ENCODE data around the gene RPLP1.

Gene RPLP1

DNA sequence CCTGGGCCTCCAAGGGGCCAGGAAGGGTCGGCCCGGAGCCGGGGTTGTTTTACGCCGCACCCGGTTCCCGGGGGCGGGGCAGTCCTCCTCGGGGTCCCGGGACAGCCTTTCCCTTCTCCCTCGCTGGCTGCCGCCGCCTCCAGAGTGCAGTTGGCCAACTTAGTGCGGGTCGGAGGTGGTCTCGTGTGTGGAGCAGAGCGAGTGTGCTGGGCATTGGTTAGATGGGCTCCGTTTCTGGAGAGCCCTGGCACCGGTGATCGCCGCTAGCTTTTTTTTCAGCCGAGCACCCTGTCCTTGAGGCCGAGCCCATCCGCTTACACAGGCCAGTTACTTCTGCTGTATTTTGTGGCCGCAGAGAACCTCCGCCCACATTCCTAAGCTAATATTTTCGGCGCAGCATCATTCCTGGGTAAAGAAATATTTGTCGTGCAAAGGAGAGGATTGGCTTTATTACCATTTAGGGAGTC lies 37.9 kb upstream of the RPLP1 start:
- peaks cover 8% of the 10 kb centered on the region for H3K27me3 ChIP-seq (replicated peaks; ENCODE audit: control insufficient read depth, insufficient read depth, low read length, poor library complexity, severe bottlenecking)
- H3K4me3 ChIP-seq (ENCODE audit: insufficient read depth, low read depth, low read length, poor library complexity, severe bottlenecking), result peak overlapping the region; percentile 77
- no peaks in the 10 kb centered on the region for H3K36me3 ChIP-seq (ENCODE audit: control insufficient read depth, insufficient read depth, low read length)
- H3K27ac ChIP-seq (ENCODE audit: insufficient read depth, low read length, poor library complexity, severe bottlenecking), result no peak overlapping the region
- DNase-seq, result no peak
- H3K4me1 ChIP-seq (ENCODE audit: control insufficient read depth, insufficient read depth, low read length, poor library complexity, severe bottlenecking), result peaks cover 9% of the 10 kb centered on the region
- no peaks in the 10 kb centered on the region for H3K9me3 ChIP-seq (ENCODE audit: control insufficient read depth, low read length)

DNA sequence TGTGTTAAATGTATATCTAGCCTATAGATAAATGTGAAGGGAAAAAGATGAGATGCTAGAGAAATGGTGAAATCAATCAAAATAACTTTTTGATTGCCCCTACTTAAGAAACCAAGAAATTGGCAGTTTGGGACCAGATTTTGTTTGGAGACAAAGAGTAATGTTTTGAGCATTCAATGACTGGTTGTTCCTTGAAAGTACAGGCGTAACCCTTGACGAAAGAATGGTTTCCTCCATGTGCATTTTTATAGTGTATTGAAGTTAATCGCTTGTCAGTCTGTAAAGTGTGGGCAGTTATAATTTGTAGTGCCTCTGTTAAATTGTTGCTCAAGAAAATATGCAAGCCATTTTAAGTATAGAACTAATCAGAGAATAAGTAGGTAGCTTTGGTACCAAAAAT lies 37.2 kb upstream of the RPLP1 start:
- H3K4me3 ChIP-seq (ENCODE audit: insufficient read depth, low read depth, low read length, poor library complexity, severe bottlenecking), result no peak overlapping the region
- H3K9me3 ChIP-seq (ENCODE audit: control insufficient read depth, low read length), result no peaks in the 10 kb centered on the region
- no peak overlapping the region for H3K27ac ChIP-seq (ENCODE audit: insufficient read depth, low read length, poor library complexity, severe bottlenecking)
- H3K36me3 ChIP-seq (ENCODE audit: control insufficient read depth, insufficient read depth, low read length), result no peaks in the 10 kb centered on the region
- DNase-seq, result no peak
- H3K27me3 ChIP-seq (replicated peaks; ENCODE audit: control insufficient read depth, insufficient read depth, low read length, poor library complexity, severe bottlenecking), result peaks cover 8% of the 10 kb centered on the region
- peaks cover 9% of the 10 kb centered on the region for H3K4me1 ChIP-seq (ENCODE audit: control insufficient read depth, insufficient read depth, low read length, poor library complexity, severe bottlenecking)

DNA sequence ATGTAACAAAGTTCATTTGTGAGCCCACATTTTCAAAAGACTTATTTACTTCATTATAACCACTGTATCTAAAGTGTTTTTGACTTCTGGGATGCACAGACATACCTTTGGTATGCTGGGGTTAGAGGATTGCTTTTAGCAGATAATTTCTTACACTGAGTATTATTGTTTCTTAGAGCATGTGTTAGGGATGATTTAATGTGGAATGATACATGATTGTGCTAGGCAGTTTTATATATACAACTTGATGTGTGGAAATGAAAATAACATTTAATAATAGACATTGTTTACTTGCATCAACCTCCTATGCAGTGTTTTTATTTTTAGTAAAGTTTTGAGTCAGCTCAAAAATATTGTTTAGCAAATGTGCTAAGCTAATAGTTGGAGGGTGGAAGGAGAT lies 35.0 kb upstream of the RPLP1 start:
- Histone ChIP-seq H3K4me3 (ENCODE audit: insufficient read depth, low read depth, low read length, poor library complexity, severe bottlenecking) (no peak overlapping the region), H3K4me1 (ENCODE audit: control insufficient read depth, insufficient read depth, low read length, poor library complexity, severe bottlenecking) (peaks cover 9% of the 10 kb centered on the region), H3K27me3 (replicated peaks; ENCODE audit: control insufficient read depth, insufficient read depth, low read length, poor library complexity, severe bottlenecking) (peaks cover 8% of the 10 kb centered on the region), H3K36me3 (ENCODE audit: control insufficient read depth, insufficient read depth, low read length) (no peaks in the 10 kb centered on the region), H3K27ac (ENCODE audit: insufficient read depth, low read length, poor library complexity, severe bottlenecking) (no peak overlapping the region), H3K9me3 (ENCODE audit: control insufficient read depth, low read length) (no peaks in the 10 kb centered on the region)
- no peak for DNase-seq

DNA sequence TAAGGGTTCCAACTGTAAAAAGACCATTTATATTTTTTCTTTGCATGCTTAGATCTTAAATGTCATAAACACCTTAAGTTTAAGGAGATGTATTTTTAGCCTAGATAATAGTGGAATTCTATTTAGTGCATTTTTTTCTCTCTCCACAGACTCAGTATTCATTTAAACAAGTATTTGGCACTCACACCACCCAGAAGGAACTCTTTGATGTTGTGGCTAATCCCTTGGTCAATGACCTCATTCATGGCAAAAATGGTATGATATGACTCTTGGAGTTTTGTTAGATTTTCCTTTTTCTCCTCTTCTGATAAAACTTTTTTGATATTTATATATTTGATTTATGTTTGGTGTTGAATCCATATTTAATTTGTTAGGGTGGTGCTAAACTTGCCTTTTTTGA lies 31.1 kb upstream of the RPLP1 start:
- no peak overlapping the region for H3K4me3 ChIP-seq (ENCODE audit: insufficient read depth, low read depth, low read length, poor library complexity, severe bottlenecking)
- no peaks in the 10 kb centered on the region for H3K4me1 ChIP-seq (ENCODE audit: control insufficient read depth, insufficient read depth, low read length, poor library complexity, severe bottlenecking)
- no peak overlapping the region for H3K27ac ChIP-seq (ENCODE audit: insufficient read depth, low read length, poor library complexity, severe bottlenecking)
- DNase-seq, result no peak
- no peaks in the 10 kb centered on the region for H3K36me3 ChIP-seq (ENCODE audit: control insufficient read depth, insufficient read depth, low read length)
- no peaks in the 10 kb centered on the region for H3K27me3 ChIP-seq (replicated peaks; ENCODE audit: control insufficient read depth, insufficient read depth, low read length, poor library complexity, severe bottlenecking)
- H3K9me3 ChIP-seq (ENCODE audit: control insufficient read depth, low read length), result no peaks in the 10 kb centered on the region

DNA sequence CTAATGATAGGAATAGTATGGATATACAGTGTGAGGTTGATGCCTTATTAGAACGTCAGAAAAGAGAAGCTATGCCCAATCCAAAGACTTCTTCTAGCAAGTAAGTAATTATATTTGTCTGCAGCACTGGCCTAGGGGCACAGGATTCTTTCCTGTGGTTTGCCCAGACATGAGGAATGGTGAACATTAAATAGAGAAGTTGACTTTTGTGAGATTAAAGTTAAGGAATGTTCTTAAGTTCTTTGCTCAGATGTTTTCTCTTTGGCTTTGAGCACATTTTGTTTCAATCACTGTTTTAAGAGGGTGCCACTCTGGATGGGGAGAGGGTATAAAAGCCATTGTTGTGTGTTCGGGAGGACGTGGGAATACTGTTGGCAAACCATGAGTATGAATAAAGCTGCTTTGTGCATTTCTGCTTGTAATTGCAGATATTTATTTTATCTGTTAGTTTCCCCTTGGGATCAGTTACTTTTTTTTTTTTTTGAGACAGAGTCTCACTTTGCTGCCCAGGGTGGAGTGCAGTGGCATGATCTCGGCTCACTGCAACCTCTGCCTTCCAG lies 30.2 kb upstream of the RPLP1 start:
- no peak overlapping the region for H3K27ac ChIP-seq (ENCODE audit: insufficient read depth, low read length, poor library complexity, severe bottlenecking)
- no peaks in the 10 kb centered on the region for H3K36me3 ChIP-seq (ENCODE audit: control insufficient read depth, insufficient read depth, low read length)
- H3K4me1 ChIP-seq (ENCODE audit: control insufficient read depth, insufficient read depth, low read length, poor library complexity, severe bottlenecking), result no peaks in the 10 kb centered on the region
- no peak overlapping the region for H3K4me3 ChIP-seq (ENCODE audit: insufficient read depth, low read depth, low read length, poor library complexity, severe bottlenecking)
- no peaks in the 10 kb centered on the region for H3K27me3 ChIP-seq (replicated peaks; ENCODE audit: control insufficient read depth, insufficient read depth, low read length, poor library complexity, severe bottlenecking)
- H3K9me3 ChIP-seq (ENCODE audit: control insufficient read depth, low read length), result no peaks in the 10 kb centered on the region
- no peak for DNase-seq

DNA sequence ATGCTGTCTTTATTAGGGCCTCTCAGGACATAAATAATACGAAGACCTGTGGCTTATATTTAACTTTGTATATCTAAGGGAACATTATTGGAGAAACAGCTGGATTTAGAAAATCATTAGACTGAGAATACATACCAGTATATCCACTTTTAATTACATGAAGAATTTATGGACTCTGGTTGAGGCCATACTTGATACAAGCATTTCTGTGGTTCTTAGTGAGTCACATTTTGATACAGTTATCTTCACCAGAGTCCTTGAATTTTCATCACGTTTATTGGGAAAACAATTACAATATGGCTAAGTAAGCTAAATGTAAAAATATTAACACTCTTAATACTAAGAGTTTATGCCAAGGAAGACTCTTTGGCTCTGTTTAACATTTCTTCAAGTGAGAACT lies 28.6 kb upstream of the RPLP1 start:
- Histone ChIP-seq H3K36me3 (ENCODE audit: control insufficient read depth, insufficient read depth, low read length) (no peaks in the 10 kb centered on the region), H3K27me3 (replicated peaks; ENCODE audit: control insufficient read depth, insufficient read depth, low read length, poor library complexity, severe bottlenecking) (no peaks in the 10 kb centered on the region), H3K4me1 (ENCODE audit: control insufficient read depth, insufficient read depth, low read length, poor library complexity, severe bottlenecking) (no peaks in the 10 kb centered on the region), H3K27ac (ENCODE audit: insufficient read depth, low read length, poor library complexity, severe bottlenecking) (no peak overlapping the region), H3K9me3 (ENCODE audit: control insufficient read depth, low read length) (no peaks in the 10 kb centered on the region), H3K4me3 (ENCODE audit: insufficient read depth, low read depth, low read length, poor library complexity, severe bottlenecking) (no peak overlapping the region)
- DNase-seq, result no peak

DNA sequence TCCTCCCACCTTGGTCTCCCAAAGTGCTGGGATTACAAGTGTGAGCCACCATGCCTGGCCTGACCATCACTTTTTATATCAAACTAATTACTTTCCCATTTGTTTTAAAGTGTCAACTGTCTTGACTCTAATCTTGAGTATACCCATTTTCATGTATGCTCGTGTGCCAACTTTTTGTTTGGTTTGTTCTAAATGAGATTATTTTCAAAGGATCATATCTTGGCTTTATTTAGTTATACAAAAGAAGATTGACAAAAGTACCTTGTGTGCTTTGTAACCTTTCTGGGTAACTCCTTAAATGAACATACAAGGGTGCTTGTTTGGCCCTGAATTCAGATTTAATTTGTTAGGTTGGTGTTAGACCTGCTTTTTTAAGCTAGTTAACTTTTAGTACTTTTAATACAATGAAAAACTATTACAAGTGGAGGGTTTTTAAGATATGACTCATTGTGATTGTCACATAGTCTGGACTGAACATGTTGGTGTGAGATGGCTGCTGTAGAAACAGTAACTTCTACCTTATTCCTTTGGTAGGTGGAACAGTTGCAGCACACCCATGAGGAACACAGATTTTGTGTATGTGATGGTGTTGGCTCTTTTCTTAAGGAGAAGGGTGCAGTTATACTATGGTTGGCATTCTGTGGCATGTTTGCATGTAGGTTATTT lies 27.7 kb upstream of the RPLP1 start:
- H3K36me3 ChIP-seq (ENCODE audit: control insufficient read depth, insufficient read depth, low read length), result no peaks in the 10 kb centered on the region
- no peak overlapping the region for H3K27ac ChIP-seq (ENCODE audit: insufficient read depth, low read length, poor library complexity, severe bottlenecking)
- no peaks in the 10 kb centered on the region for H3K9me3 ChIP-seq (ENCODE audit: control insufficient read depth, low read length)
- no peak overlapping the region for H3K4me3 ChIP-seq (ENCODE audit: insufficient read depth, low read depth, low read length, poor library complexity, severe bottlenecking)
- no peaks in the 10 kb centered on the region for H3K27me3 ChIP-seq (replicated peaks; ENCODE audit: control insufficient read depth, insufficient read depth, low read length, poor library complexity, severe bottlenecking)
- DNase-seq, result no peak
- no peaks in the 10 kb centered on the region for H3K4me1 ChIP-seq (ENCODE audit: control insufficient read depth, insufficient read depth, low read length, poor library complexity, severe bottlenecking)

DNA sequence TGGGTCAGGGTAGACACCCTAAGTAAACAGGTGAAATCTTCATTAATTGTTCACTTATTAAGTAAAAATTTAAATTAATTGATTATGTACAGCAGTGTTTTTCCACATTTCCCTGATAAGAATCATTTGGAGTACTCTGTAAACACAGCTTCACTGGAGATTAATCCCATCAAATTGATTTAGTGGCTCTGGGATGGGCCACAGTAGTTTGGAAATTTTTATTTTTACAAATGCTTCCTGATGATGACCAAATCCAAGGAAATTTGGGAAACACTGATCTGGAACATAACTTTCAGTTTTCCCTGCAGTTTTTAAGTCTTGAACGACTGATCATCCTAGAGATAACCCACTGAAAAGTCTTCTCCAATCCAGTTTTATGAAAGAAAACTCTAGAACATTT lies 18.8 kb upstream of the RPLP1 start:
- H3K9me3 ChIP-seq (ENCODE audit: control insufficient read depth, low read length), result no peaks in the 10 kb centered on the region
- no peaks in the 10 kb centered on the region for H3K36me3 ChIP-seq (ENCODE audit: control insufficient read depth, insufficient read depth, low read length)
- H3K4me3 ChIP-seq (ENCODE audit: insufficient read depth, low read depth, low read length, poor library complexity, severe bottlenecking), result no peak overlapping the region
- H3K27me3 ChIP-seq (replicated peaks; ENCODE audit: control insufficient read depth, insufficient read depth, low read length, poor library complexity, severe bottlenecking), result no peaks in the 10 kb centered on the region
- no peaks in the 10 kb centered on the region for H3K4me1 ChIP-seq (ENCODE audit: control insufficient read depth, insufficient read depth, low read length, poor library complexity, severe bottlenecking)
- H3K27ac ChIP-seq (ENCODE audit: insufficient read depth, low read length, poor library complexity, severe bottlenecking), result no peak overlapping the region
- DNase-seq, result no peak

DNA sequence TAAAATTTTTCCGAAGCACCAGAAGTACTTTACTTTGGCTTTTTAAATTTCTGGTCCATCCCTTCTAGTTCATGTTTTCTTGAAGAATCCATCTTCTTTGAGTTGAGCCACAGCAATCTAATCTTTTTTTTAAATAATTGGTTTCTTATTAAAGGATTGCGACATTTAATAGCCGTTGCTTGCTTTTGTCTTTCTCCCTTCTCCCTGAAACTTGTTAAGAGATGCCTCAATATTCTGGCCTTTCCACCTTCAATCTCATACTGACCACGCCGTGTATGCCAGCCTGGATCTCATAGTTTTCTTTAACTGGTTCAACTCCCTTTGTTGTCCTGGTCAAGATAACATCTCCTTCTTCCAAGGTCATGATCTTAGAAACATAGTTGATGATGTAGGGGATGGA lies 18.4 kb upstream of the RPLP1 start:
- Histone ChIP-seq H3K4me1 (ENCODE audit: control insufficient read depth, insufficient read depth, low read length, poor library complexity, severe bottlenecking) (no peaks in the 10 kb centered on the region), H3K27me3 (replicated peaks; ENCODE audit: control insufficient read depth, insufficient read depth, low read length, poor library complexity, severe bottlenecking) (no peaks in the 10 kb centered on the region), H3K27ac (ENCODE audit: insufficient read depth, low read length, poor library complexity, severe bottlenecking) (no peak overlapping the region), H3K36me3 (ENCODE audit: control insufficient read depth, insufficient read depth, low read length) (no peaks in the 10 kb centered on the region), H3K9me3 (ENCODE audit: control insufficient read depth, low read length) (no peaks in the 10 kb centered on the region), H3K4me3 (ENCODE audit: insufficient read depth, low read depth, low read length, poor library complexity, severe bottlenecking) (no peak overlapping the region)
- no peak for DNase-seq

DNA sequence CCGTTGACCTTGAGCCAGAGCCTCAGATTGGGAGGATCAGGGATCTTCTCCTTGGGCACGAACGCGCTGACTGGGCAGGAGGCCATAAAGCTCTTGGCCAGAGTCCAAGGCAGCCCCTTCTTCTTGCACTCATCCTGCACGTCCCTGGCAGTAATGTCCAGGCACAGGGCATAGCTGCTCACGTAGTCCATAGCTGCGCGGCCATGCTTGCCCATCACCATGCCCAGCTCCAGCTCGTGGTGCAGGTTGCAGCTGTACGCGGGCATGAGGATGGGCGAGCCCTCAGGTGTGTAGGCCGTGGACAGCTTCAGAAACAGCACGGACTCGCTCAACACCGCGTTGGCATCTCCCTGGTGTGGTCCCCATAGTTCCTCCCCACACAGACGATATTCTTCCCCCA lies 17.9 kb upstream of the RPLP1 start:
- no peak for DNase-seq
- no peak overlapping the region for H3K4me3 ChIP-seq (ENCODE audit: insufficient read depth, low read depth, low read length, poor library complexity, severe bottlenecking)
- no peaks in the 10 kb centered on the region for H3K36me3 ChIP-seq (ENCODE audit: control insufficient read depth, insufficient read depth, low read length)
- H3K27me3 ChIP-seq (replicated peaks; ENCODE audit: control insufficient read depth, insufficient read depth, low read length, poor library complexity, severe bottlenecking), result no peaks in the 10 kb centered on the region
- no peak overlapping the region for H3K27ac ChIP-seq (ENCODE audit: insufficient read depth, low read length, poor library complexity, severe bottlenecking)
- no peaks in the 10 kb centered on the region for H3K4me1 ChIP-seq (ENCODE audit: control insufficient read depth, insufficient read depth, low read length, poor library complexity, severe bottlenecking)
- H3K9me3 ChIP-seq (ENCODE audit: control insufficient read depth, low read length), result no peaks in the 10 kb centered on the region

All from effector memory CD4-positive, alpha-beta T cell (primary cell).